Glutamatergic neuron (in vitro differentiated cells): ENCODE data around the gene RUNDC1. TPM values are rescaled to one million over a fixed set of nuclear protein-coding genes. Genes with fewer than 3 reads are reported as not detected.
"Not testable (repeated sequence)": the region's sequence is repeated elsewhere in the genome, so short reads cannot be mapped to it uniquely, and the experiment has no call there.

Experiments used
- DNase-seq: peaks from one replicate; pipeline ENCODE4 v3.0.0; 2022
- H3K27ac Mint-ChIP-seq: one replicate; pipeline ENCODE4 v1.8.0; 2020; ENCODE audit warnings: mild to moderate bottlenecking, mixed read lengths, inconsistent platforms; ENCODE audit not compliant: unreplicated experiment
- H3K27me3 Mint-ChIP-seq: one replicate; pipeline ENCODE4 v1.8.0; 2020; ENCODE audit warnings: mild to moderate bottlenecking, moderate library complexity, mixed read lengths, inconsistent platforms; ENCODE audit not compliant: unreplicated experiment
- H3K36me3 Mint-ChIP-seq: one replicate; pipeline ENCODE4 v1.8.0; 2020; ENCODE audit warnings: mild to moderate bottlenecking, mixed read lengths, inconsistent platforms; ENCODE audit not compliant: unreplicated experiment
- H3K4me1 Mint-ChIP-seq: one replicate; pipeline ENCODE4 v1.8.0; 2020; ENCODE audit warnings: mild to moderate bottlenecking, low read depth, mixed read lengths, inconsistent platforms; ENCODE audit not compliant: unreplicated experiment
- H3K4me3 Mint-ChIP-seq: one replicate; pipeline ENCODE4 v1.8.0; 2020; ENCODE audit warnings: mild to moderate bottlenecking, mixed read lengths, inconsistent platforms; ENCODE audit not compliant: unreplicated experiment
- H3K9me3 Mint-ChIP-seq: one replicate; pipeline ENCODE4 v1.8.0; 2020; ENCODE audit warnings: mild to moderate bottlenecking, moderate library complexity, mixed read lengths, inconsistent platforms; ENCODE audit not compliant: unreplicated experiment
- CTCF ChIP-seq: fragments of 200-600 bp; sonication (generic); IDR thresholded peaks from one replicate; pipeline ENCODE4 v1.5.0; 2021; ENCODE audit not compliant: partially characterized antibody, unreplicated experiment
- total RNA-seq: library from RNA; stranded (reverse); fragmentation: NEBNext Ultra II Directional; extraction: Animal tissue kit (Norgen Biotek cat#: 25700); gene quantifications from one replicate; pipeline ENCODE4 v1.2.1, GENCODE V29; 2021; ENCODE audit not compliant: unreplicated experiment

Gene RUNDC1
- total RNA-seq, 1 donor from 2014 or later = 14.0 TPM

- Mint-ChIP-seq H3K4me1 (peaks cover 7% of the 10 kb centered on the region), H3K4me3 (no peak overlapping the region), H3K9me3 (peaks cover 1% of the 10 kb centered on the region), H3K27me3 (peaks cover 2% of the 10 kb centered on the region), H3K27ac (no peak overlapping the region), H3K36me3 (no peaks in the 10 kb centered on the region)
- TF ChIP-seq CTCF = no peak
- DNase-seq = no peak
Measured at GRCh38 chr17:42992872-42993271, 12.5 kb downstream of the RUNDC1 start.

DNA sequence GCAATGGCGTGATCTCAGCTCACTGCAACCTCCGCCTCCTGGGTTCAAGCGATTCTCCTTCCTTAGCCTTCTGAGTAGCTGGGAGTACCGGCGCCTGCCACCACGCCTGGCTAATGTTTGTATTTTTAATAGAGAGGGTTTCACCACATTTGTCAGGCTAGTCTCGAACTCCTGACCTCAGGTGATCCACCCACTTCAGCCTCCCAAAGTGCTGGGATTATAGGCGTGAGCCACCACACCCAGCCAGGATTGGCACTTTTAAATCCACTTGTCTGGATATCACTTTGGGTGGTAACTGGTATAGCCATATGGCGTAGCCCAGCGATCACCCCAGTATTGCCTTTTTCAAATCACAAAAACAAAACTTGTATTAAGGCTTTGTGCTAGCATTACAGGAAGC lies 13.5 kb downstream of the RUNDC1 start:
- not testable (repeated sequence) for H3K27me3 Mint-ChIP-seq, H3K27ac Mint-ChIP-seq, H3K36me3 Mint-ChIP-seq, H3K4me1 Mint-ChIP-seq, DNase-seq, H3K4me3 Mint-ChIP-seq
- peaks cover 10% of the 10 kb centered on the region for H3K9me3 Mint-ChIP-seq

DNA sequence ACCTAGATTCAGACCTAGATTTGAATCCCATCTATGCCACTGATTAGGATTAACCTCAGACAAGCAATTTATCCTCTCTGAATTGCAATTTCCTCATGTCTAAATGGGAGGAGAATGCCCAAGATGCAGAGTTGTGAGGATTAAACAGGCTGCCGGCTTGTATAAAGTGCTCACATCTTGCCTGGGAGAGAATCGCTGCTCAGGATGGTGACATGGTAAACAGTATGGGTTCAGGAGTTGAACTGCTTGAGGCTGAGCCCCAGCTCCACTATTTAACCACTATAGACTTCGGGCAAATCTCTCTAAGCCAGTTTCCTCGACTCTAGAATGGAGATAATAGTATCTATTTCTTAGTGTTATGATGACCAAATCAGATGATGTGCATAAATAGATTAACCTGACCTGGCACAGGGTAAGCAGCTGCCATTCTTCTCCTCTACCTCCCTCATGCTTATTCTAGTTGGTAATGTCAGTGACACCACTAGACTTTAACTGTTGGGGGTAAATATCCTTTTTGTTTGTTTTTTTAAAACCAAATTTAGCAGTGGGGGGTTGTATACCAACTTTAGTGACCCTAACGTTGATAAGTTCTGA lies 17.1 kb downstream of the RUNDC1 start:
- peak overlapping the region; percentile 99 for H3K4me3 Mint-ChIP-seq
- peaks cover 10% of the 10 kb centered on the region for H3K4me1 Mint-ChIP-seq
- H3K27ac Mint-ChIP-seq = peak overlapping the region; percentile 97
- peaks cover 16% of the 10 kb centered on the region for H3K9me3 Mint-ChIP-seq
- no peak for DNase-seq
- no peaks in the 10 kb centered on the region for H3K36me3 Mint-ChIP-seq
- TF ChIP-seq CTCF = no peak
- peaks cover 3% of the 10 kb centered on the region for H3K27me3 Mint-ChIP-seq

DNA sequence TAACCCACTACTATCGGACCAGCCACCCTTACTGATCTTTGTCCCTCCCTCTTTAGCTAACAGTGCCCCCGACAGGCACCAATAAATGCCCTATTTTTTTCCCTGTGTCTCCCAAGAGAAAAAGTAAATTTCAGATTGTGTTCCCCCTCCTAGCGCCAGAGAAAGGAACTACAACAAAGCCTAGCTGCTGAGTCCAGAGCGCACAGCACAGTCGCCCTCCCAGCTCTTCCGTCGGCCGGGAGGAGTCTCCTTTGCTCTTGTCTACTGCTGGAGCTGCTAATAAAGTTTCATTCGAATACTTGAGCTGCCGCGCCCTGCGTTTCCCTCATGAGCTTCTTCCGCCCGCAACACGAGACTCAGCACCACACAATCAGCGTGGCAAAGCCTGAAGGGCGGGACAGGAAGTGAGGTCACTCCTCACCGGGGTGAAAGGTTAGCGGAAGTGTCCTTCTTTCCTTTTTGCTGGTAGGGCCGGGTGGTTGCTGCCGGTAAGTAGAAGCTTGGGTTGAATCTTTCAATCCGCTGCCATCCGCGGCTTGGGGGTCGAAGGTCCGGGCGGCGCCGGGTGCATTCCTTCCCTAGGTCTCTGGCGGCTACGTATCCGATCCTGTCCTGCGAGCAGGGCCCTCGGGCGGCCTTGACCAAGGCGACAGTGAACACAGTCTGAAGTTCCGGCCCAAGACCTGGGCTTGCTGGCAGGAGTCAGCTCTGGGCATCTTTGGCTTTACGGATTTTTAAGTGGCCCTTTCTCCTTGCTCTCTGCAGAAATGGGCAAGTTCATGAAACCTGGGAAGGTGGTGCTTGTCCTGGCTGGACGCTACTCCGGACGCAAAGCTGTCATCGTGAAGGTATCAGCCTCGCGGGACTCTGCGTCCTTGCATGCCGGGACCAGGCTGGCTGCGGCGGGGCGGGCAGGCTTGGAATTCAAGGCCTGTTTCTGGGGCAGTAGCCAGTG lies 17.9 kb downstream of the RUNDC1 start, which contains the start of gene RPL27:
RPL27 (plus strand) TSS at position 436 of the 955 bp plus-strand sequence; CDS start at position 768, 332 bp downstream.
- peaks cover 16% of the 10 kb centered on the region for H3K9me3 Mint-ChIP-seq
- H3K4me1 Mint-ChIP-seq = peaks cover 9% of the 10 kb centered on the region
- peak within 1 kb of the TSS; percentile 99 for H3K4me3 Mint-ChIP-seq
- H3K36me3 Mint-ChIP-seq = no peaks in the 10 kb centered on the region
- H3K27me3 Mint-ChIP-seq = peaks cover 3% of the 10 kb centered on the region
- TF ChIP-seq CTCF = peak; percentile 84
- peak within 1 kb of the TSS; percentile 97 for H3K27ac Mint-ChIP-seq
- peak; percentile 92 for DNase-seq

DNA sequence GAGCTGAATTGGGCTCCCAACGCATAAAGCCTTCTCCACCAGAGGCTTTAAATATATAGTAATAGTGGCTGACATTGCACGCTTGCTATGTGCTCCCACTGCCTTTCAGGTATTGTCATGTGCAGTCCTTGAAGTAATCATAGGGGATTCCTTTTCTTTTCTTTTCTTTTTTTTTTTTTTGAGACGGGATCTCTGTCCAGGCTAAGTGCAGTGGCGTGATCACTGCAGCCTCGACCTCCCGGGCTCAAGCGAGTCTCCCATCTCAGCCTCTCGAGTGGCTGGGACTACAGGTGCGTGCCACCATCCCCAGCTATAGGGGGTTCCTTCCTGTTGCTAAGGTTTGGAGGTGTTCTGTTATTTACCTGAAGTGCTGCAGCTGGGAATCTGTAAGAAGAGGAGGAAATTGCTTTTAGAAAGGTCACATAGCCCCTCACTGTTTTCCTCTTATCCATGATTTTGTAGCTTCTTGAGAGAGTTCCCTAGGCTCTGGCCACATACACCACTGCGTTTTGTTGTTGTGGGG lies 18.7 kb downstream of the RUNDC1 start:
- Mint-ChIP-seq H3K36me3 (no peaks in the 10 kb centered on the region), H3K4me1 (peaks cover 8% of the 10 kb centered on the region)

GRCh38 chr17:43000894-43001293 lies 20.5 kb downstream of the RUNDC1 start:
- peak overlapping the region; percentile 28 for H3K27ac Mint-ChIP-seq
- H3K4me3 Mint-ChIP-seq = not testable (repeated sequence)

More for the DNA sequence above, 18.7 kb downstream of the RUNDC1 start:
- peak overlapping the region; percentile 97 for H3K27ac Mint-ChIP-seq
- H3K9me3 Mint-ChIP-seq = peaks cover 16% of the 10 kb centered on the region
- no peak for TF ChIP-seq CTCF
- DNase-seq = no peak
- H3K27me3 Mint-ChIP-seq = peaks cover 3% of the 10 kb centered on the region
- H3K4me3 Mint-ChIP-seq = peak overlapping the region; percentile 99

More at GRCh38 chr17:43000894-43001293, 20.5 kb downstream of the RUNDC1 start:
- DNase-seq, H3K4me1 Mint-ChIP-seq, H3K36me3 Mint-ChIP-seq, H3K27me3 Mint-ChIP-seq: not testable (repeated sequence)
- H3K9me3 Mint-ChIP-seq = peaks cover 16% of the 10 kb centered on the region
